Measurements from ENCODE around the gene AIP. TPM values are rescaled to one million over a fixed set of nuclear protein-coding genes. Genes with fewer than 3 reads are reported as not detected.
A peak's percentile ranks its signal among the peaks of the same experiment; 100 is the strongest.

AIP gene
- 85.1 and 122 TPM in 2 replicates for total RNA-seq (2014; rRNA removed; shearing (Covaris generic); ENCODE audit: low replicate concordance)

- no peaks in the 10 kb centered on the region for H3K27me3 ChIP-seq
- H3K4me3 ChIP-seq, result peak within 1 kb of the TSS; percentile 62
- H3K36me3 ChIP-seq, result peaks cover 2% of the 10 kb centered on the region
- H3K9me3 ChIP-seq, result no peaks in the 10 kb centered on the region
- DNase-seq, result peak; percentile 96
Observed at GRCh38 chr11:67482827-67483798, at the start of gene AIP. Gene AIP, plus strand, starts transcription at chr11:67483026. Its CDS starts 133 bp downstream, at chr11:67483159.

GRCh38 chr11:67433536-67434394, 49.1 kb upstream of the AIP start:
- Histone ChIP-seq H3K36me3 (peaks cover 48% of the 10 kb centered on the region), H3K9me3 (no peaks in the 10 kb centered on the region), H3K27me3 (no peaks in the 10 kb centered on the region), H3K4me3 (no peak overlapping the region)
- no peak for DNase-seq

- DNase-seq, result no peak
- H3K27me3 ChIP-seq, result no peaks in the 10 kb centered on the region
- H3K9me3 ChIP-seq, result no peaks in the 10 kb centered on the region
- H3K36me3 ChIP-seq, result peaks cover 48% of the 10 kb centered on the region
- H3K4me3 ChIP-seq, result no peak overlapping the region
Observed at GRCh38 chr11:67434395-67434881, 48.4 kb upstream of the AIP start.

GRCh38 chr11:67435031-67435726, 47.6 kb upstream of the AIP start:
- Histone ChIP-seq H3K36me3 (peaks cover 46% of the 10 kb centered on the region), H3K27me3 (no peaks in the 10 kb centered on the region), H3K4me3 (no peak overlapping the region), H3K9me3 (no peaks in the 10 kb centered on the region)
- DNase-seq, result no peak

- DNase-seq, result no peak
- Histone ChIP-seq H3K27me3 (no peaks in the 10 kb centered on the region), H3K4me3 (no peak overlapping the region), H3K36me3 (peaks cover 40% of the 10 kb centered on the region), H3K9me3 (no peaks in the 10 kb centered on the region)
Observed at GRCh38 chr11:67435727-67436458, 46.9 kb upstream of the AIP start.

- DNase-seq, result no peak
- no peaks in the 10 kb centered on the region for H3K9me3 ChIP-seq
- H3K36me3 ChIP-seq, result peaks cover 38% of the 10 kb centered on the region
Observed at GRCh38 chr11:67436459-67437081, 46.3 kb upstream of the AIP start.

GRCh38 chr11:67437082-67437808, 45.6 kb upstream of the AIP start, which contains the start of gene PTPRCAP:
Gene PTPRCAP, minus strand, starts transcription at chr11:67437682. Its CDS starts 63 bp downstream, at chr11:67437619.
- H3K36me3 ChIP-seq, result peaks cover 35% of the 10 kb centered on the region
- no peaks in the 10 kb centered on the region for H3K9me3 ChIP-seq
- no peaks in the 10 kb centered on the region for H3K27me3 ChIP-seq
- H3K4me3 ChIP-seq, result no peak within 1 kb of the TSS
- no peak for DNase-seq

More at GRCh38 chr11:67436459-67437081, 46.3 kb upstream of the AIP start:
- Histone ChIP-seq H3K4me3 (no peak overlapping the region), H3K27me3 (no peaks in the 10 kb centered on the region)

- Histone ChIP-seq H3K9me3 (no peaks in the 10 kb centered on the region), H3K4me3 (no peak overlapping the region), H3K27me3 (no peaks in the 10 kb centered on the region), H3K36me3 (peaks cover 31% of the 10 kb centered on the region)
- DNase-seq, result no peak
Observed at GRCh38 chr11:67437809-67438157, 45.0 kb upstream of the AIP start.

- no peak overlapping the region for H3K4me3 ChIP-seq
- DNase-seq, result no peak
- H3K9me3 ChIP-seq, result no peaks in the 10 kb centered on the region
- no peaks in the 10 kb centered on the region for H3K27me3 ChIP-seq
- peaks cover 30% of the 10 kb centered on the region for H3K36me3 ChIP-seq
Observed at GRCh38 chr11:67438158-67438902, 44.5 kb upstream of the AIP start.

- DNase-seq, result peak; percentile 52
- H3K4me3 ChIP-seq, result no peak overlapping the region
- H3K36me3 ChIP-seq, result peaks cover 22% of the 10 kb centered on the region
- H3K27me3 ChIP-seq, result no peaks in the 10 kb centered on the region
- no peaks in the 10 kb centered on the region for H3K9me3 ChIP-seq
Observed at GRCh38 chr11:67439321-67440228, 43.3 kb upstream of the AIP start.

GRCh38 chr11:67440229-67441097, 42.4 kb upstream of the AIP start:
- no peak overlapping the region for H3K4me3 ChIP-seq
- H3K9me3 ChIP-seq, result no peaks in the 10 kb centered on the region
- no peak for DNase-seq
- H3K27me3 ChIP-seq, result no peaks in the 10 kb centered on the region
- H3K36me3 ChIP-seq, result peaks cover 14% of the 10 kb centered on the region

- H3K27me3 ChIP-seq, result no peaks in the 10 kb centered on the region
- no peak overlapping the region for H3K4me3 ChIP-seq
- H3K36me3 ChIP-seq, result peaks cover 14% of the 10 kb centered on the region
- H3K9me3 ChIP-seq, result no peaks in the 10 kb centered on the region
- no peak for DNase-seq
Observed at GRCh38 chr11:67441098-67441563, 41.7 kb upstream of the AIP start.
